Thyroid gland (tissue), 4 donors: ENCODE results near the gene SEPTIN10. TPM values are rescaled to one million over a fixed set of nuclear protein-coding genes. Genes with fewer than 3 reads are reported as not detected.

ENCODE experiments used
- DNase-seq, 2 donors: peaks; one replicate each; pipeline ENCODE4 v3.0.0-alpha.2; 2019
- H3K27ac ChIP-seq, 3 donors: fragments of 200-600 bp; sonication (generic); 1 replicate in 2 of 3; 2 replicates in 1 of 3; pipeline ENCODE4 v1.5.1; 2016 to 2019; ENCODE audit warnings: mild to moderate bottlenecking in 1 of 3, moderate library complexity in 1 of 3
- H3K27me3 ChIP-seq: fragments of 200-600 bp; sonication (generic); one replicate; pipeline ENCODE4 v1.5.1; 2019
- H3K36me3 ChIP-seq, 2 donors: fragments of 200-600 bp; sonication (generic); one replicate each; pipeline ENCODE4 v1.5.1; 2016 to 2019
- H3K4me1 ChIP-seq, 2 donors: fragments of 200-600 bp; sonication (generic); one replicate each; pipeline ENCODE4 v1.5.1; 2017 to 2019
- H3K4me3 ChIP-seq, 3 donors: fragments of 200-600 bp; sonication (generic); replicated peaks in 1 of 3; 1 replicate in 2 of 3; 2 replicates in 1 of 3; pipeline ENCODE4 v1.5.1; 2016; ENCODE audit warnings: mild to moderate bottlenecking in 1 of 3
- H3K9me3 ChIP-seq: fragments of 200-600 bp; sonication (generic); one replicate; pipeline ENCODE4 v1.5.1; 2017
- POLR2A ChIP-seq, 2 donors: fragments of 450-650 bp; IDR thresholded peaks; one replicate each; pipeline ENCODE4 v1.6.1; 2017; ENCODE audit warnings: antibody characterized with exemption in 2 of 2, mild to moderate bottlenecking in 2 of 2, moderate library complexity in 1 of 2
- WGBS, 2 donors: methylation state at CpG; one replicate each; pipeline ENCODE4 v1.1.5; 2017; 5-methylcytosine and 5-hydroxymethylcytosine counted together
- intact Hi-C: fragments of 100-400 bp; cut with DNase I; formaldehyde crosslinking; loops from one replicate; pipeline ENCODE4 v1.15.1; 2023
- total RNA-seq, 4 donors: library from RNA; depleted of rRNA; stranded (reverse); fragments of >200 nt; gene quantifications; one replicate each; pipeline ENCODE4 v1.2.3, GENCODE V29; 2016
- TF ChIP-seq, protein P1 (sequence below), 6 experiments: fragments of 200-600 bp in 3 of 6; fragments of 450-650 bp in 3 of 6; sonication (generic) in 3 of 6; IDR thresholded peaks; one replicate each; pipeline ENCODE4 v1.5.1; 2016 to 2019; ENCODE audit warnings: antibody characterized with exemption in 6 of 6, mild to moderate bottlenecking in 2 of 6, inconsistent platforms in 1 of 6, moderate library complexity in 1 of 6

SEPTIN10 gene
- total RNA-seq, 4 donors from 2014 or later = 61.7 to 99.3 (median 70.4) TPM

DNA sequence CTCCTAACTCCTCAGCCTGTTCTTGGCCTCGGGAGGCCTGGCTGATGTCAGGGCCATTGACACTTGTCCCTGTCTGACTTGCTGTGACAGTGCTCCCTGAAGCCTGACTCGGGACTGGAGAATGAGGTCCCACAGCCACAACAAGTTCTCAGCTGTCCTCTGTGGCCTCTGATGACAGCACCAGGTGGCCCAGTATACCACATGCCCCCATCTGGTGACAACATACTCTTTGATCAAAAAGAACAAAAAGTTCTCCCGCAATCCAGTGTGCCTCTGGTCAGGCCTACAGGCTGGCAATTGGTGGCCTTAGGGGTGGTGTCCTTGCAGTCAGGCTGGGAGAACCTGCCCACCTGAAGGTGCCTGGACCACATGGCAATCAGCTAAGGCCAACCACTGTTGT, 102.6 kb downstream of the SEPTIN10 start:
- 82 to 90% methylated on average over 3 of the region's 3 CpGs for WGBS, 2 donors
- TF ChIP-seq, protein P1, sequence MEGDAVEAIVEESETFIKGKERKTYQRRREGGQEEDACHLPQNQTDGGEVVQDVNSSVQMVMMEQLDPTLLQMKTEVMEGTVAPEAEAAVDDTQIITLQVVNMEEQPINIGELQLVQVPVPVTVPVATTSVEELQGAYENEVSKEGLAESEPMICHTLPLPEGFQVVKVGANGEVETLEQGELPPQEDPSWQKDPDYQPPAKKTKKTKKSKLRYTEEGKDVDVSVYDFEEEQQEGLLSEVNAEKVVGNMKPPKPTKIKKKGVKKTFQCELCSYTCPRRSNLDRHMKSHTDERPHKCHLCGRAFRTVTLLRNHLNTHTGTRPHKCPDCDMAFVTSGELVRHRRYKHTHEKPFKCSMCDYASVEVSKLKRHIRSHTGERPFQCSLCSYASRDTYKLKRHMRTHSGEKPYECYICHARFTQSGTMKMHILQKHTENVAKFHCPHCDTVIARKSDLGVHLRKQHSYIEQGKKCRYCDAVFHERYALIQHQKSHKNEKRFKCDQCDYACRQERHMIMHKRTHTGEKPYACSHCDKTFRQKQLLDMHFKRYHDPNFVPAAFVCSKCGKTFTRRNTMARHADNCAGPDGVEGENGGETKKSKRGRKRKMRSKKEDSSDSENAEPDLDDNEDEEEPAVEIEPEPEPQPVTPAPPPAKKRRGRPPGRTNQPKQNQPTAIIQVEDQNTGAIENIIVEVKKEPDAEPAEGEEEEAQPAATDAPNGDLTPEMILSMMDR (IDR thresholded peaks at IDR 0.05) = no peak
- TF ChIP-seq POLR2A (IDR thresholded peaks at IDR 0.05) = no peak
- intact Hi-C loops = no loop called here
- DNase-seq = no peak
- no peaks in the 10 kb centered on the region for H3K36me3 ChIP-seq
- H3K4me1 ChIP-seq = peaks cover 0 to 6% of the 10 kb centered on the region in 2 donors
- H3K27me3 ChIP-seq = no peaks in the 10 kb centered on the region
- no peak overlapping the region for H3K4me3 ChIP-seq
- no peak overlapping the region for H3K27ac ChIP-seq
- no peaks in the 10 kb centered on the region for H3K9me3 ChIP-seq

DNA sequence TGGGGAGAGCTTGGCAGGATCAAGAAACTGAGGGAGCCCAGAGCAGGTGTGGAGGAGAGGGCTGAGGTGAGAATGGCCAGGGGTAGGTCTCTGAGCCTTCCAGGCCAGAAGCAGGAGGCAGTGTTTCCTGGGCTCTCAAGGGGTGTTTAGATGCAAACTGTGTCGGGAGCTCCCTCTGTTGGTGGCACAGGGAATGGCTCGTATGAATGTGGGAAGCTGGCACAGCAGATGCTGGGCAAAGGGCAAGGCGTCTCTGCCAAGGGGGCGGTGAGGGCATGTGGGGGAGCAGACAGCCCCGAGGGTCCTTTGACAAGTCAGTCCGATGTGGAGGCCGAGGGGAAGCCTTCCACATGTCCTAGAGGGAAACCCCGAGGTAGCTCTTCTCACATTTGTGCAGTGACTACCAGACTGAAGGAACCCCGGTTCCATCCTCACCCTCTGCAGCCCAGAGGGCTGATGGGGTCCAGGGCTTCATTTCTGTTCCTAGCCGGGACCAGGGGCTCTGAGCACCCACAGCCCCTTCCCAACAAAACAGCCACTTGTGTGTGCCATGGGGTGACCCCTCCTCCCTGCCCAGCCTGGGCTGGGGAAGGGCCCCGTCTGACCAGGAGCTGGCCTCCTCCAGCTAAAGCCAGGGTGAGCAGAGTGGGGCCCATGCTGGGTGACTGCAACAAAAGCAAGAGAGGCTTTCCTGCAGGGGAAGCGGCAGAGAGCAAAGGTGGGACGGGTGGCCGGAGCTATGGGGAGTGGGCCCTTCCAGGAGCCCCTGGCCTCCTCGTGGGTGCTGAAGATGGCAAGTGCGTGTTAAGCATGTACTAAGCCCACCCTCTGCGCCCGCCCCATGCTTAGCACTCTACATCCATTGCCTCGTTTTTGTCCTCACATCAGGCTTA, 103.4 kb downstream of the SEPTIN10 start:
- 48 to 51% methylated on average over 17 of the region's 19 CpGs for WGBS, 2 donors
- intact Hi-C loops = no loop called here
- H3K9me3 ChIP-seq = no peaks in the 10 kb centered on the region
- H3K27me3 ChIP-seq = no peaks in the 10 kb centered on the region
- no peaks in the 10 kb centered on the region for H3K36me3 ChIP-seq
- no peak overlapping the region for H3K4me3 ChIP-seq
- TF ChIP-seq, protein P1 (IDR thresholded peaks at IDR 0.05) = peak; percentile 65 to 98 (median 92)
- no peak for TF ChIP-seq POLR2A (IDR thresholded peaks at IDR 0.05)
- DNase-seq = peak; percentile 84 to 85
- H3K4me1 ChIP-seq = peaks cover 0 to 6% of the 10 kb centered on the region in 2 donors
- no peak overlapping the region for H3K27ac ChIP-seq

DNA sequence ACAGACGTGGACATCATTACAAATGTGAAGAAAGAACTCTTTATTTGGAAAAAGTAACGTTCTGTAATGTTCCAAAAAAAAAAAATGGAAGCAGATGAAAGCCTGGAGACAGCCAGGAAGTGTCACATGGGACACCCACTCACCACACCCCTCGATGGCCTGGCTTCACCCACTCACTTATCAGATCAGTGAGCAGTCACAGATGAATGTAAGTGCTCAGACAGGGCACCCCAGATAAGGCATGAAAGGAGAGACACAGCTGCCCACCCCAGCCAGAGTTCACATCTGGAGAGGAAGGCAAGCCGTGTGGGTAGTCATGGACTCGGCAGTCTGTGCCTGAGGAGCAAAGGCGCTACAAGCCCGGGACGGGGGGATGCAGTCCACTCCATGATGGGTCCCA, 105.2 kb downstream of the SEPTIN10 start:
- intact Hi-C loops = loop anchor here (2.0 kb wide), 1 partner anchor 380 kb away; the partner anchor contains the start of gene SH3RF3
- TF ChIP-seq, protein P1 (IDR thresholded peaks at IDR 0.05) = no peak
- no peak for TF ChIP-seq POLR2A (IDR thresholded peaks at IDR 0.05)
- Histone ChIP-seq H3K27me3 (no peaks in the 10 kb centered on the region), H3K4me1 (peaks cover 0 to 6% of the 10 kb centered on the region in 2 donors), H3K27ac (no peak overlapping the region), H3K4me3 (no peak overlapping the region), H3K36me3 (no peaks in the 10 kb centered on the region), H3K9me3 (no peaks in the 10 kb centered on the region)
- WGBS, 2 donors = 67 to 73% methylated on average over 8 of the region's 8 CpGs
- no peak for DNase-seq

DNA sequence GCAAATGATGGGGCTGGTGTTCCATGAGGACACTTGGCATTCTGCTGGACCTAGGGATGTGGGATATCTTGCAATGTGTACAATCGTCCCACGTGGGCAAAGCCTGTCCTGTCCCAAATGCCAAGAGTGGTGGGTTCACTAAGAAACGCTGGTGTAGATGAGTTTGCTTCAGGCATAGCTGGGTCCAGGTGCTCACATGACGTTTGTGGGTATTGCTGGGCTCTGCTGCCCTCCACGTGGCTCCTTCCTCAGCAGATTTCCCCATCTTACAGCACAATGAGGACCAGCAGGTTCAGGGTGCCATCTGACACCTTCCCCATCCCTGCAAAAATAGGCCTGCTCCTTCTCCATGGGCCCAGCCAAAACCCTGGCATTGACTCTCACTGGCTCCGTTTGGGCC, 105.9 kb downstream of the SEPTIN10 start:
- TF ChIP-seq, protein P1 (IDR thresholded peaks at IDR 0.05) = no peak
- TF ChIP-seq POLR2A (IDR thresholded peaks at IDR 0.05) = no peak
- Histone ChIP-seq H3K9me3 (no peaks in the 10 kb centered on the region), H3K4me1 (peaks cover 0 to 6% of the 10 kb centered on the region in 2 donors), H3K4me3 (no peak overlapping the region), H3K27ac (no peak overlapping the region), H3K27me3 (no peaks in the 10 kb centered on the region), H3K36me3 (no peaks in the 10 kb centered on the region)
- DNase-seq = no peak
- intact Hi-C loops = loop anchor here (2.0 kb wide), 1 partner anchor 379 kb away; the partner anchor contains the start of gene SH3RF3
- 80 to 83% methylated on average over 6 of the region's 6 CpGs for WGBS, 2 donors

DNA sequence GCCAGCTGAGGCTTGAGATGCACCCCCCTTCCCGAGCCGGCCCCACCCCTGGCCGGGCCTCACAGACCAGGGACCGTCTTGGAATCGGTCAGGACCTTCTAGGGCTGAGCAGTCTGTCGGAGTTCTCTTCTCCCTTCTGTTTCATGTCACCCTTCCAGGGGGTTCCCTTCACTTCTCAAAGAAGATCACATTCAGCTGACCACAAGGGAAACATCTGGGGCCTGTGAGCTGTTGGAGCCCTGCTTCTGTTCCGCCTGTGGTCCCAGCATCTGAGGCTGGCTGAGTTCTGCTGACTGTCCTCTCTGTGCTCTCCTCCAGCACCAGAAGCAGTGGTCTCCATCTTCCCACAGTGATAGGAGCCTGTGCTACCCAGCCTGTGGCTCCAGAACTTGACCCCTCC, 106.5 kb downstream of the SEPTIN10 start:
- 71 to 78% methylated on average over 7 of the region's 7 CpGs for WGBS, 2 donors
- Histone ChIP-seq H3K9me3 (no peaks in the 10 kb centered on the region), H3K4me3 (no peak overlapping the region), H3K27ac (no peak overlapping the region), H3K27me3 (no peaks in the 10 kb centered on the region), H3K36me3 (no peaks in the 10 kb centered on the region), H3K4me1 (peaks cover 0 to 6% of the 10 kb centered on the region in 2 donors)
- TF ChIP-seq, protein P1 (IDR thresholded peaks at IDR 0.05) = no peak
- no peak for TF ChIP-seq POLR2A (IDR thresholded peaks at IDR 0.05)
- DNase-seq = no peak
- intact Hi-C loops = no loop called here
